ENCODE results near the gene FAM83F.

The FAM83F gene

DNA sequence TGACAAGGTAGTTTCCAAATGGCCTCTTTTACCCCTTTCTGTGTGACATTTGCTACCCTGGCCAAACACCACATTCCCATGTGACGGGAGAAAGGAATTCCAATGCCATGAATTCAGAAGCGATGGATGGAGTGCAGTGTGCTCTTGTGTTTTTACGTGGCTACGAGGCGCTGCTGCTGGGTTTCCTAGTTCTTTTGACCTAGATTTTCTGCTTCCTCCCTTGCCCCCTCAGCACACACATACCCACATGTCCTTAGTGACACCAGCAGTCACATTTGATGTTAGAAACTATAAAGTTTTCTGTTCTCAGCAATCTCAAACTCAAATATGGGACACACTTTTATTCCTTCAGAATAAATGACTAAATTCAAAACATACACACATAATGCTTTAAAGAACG lies 42.4 kb upstream of the FAM83F start:
- peaks cover 24 to 59% (median 52%) of the 10 kb centered on the region in 10 experiments for H3K4me1 ChIP-seq
- H3K9ac ChIP-seq: no peak overlapping the region
- H3K36me3 ChIP-seq: no peaks in the 10 kb centered on the region
- no peak for TF ChIP-seq Cebpa-rat (IDR thresholded peaks at IDR 0.05)
- H3K4me2 ChIP-seq: peak overlapping the region in 8 of 11 experiments; percentile 63 to 80 (median 74); a peak in 16 of 22 replicates
- peaks cover 0 to 75% (median 0%) of the 10 kb centered on the region in 11 experiments; a peak in 5 of 22 replicates for H3K27me3 ChIP-seq
- no peak overlapping the region for H3K4me3 ChIP-seq
- no peaks in the 10 kb centered on the region for H3K9me3 ChIP-seq (replicated peaks in 1 of 11)
- no peak overlapping the region for H3K27ac ChIP-seq
- H4K20me1 ChIP-seq: peaks cover 0 to 4% (median 0%) of the 10 kb centered on the region in 11 experiments; a peak in 1 of 22 replicates

DNA sequence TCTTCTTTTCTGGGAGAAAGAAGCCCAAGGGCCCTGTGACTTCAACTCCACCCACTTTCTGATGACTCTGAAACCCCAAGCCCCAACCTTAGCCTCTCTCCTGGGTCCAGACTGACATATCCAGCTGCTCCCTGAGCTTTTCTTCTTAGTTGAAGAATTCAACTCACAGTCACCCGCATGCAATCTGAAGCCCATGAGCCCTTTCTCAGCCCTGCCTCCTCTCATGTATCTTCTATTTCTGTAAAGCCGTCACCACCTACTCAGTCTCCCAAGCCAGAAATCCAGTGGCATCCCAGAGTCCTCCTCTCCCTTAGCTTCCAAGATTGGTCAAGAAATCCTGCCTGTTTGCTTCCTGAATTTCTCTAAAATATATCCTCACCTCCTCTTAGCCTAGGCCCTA lies 41.7 kb upstream of the FAM83F start:
- H3K36me3 ChIP-seq: no peaks in the 10 kb centered on the region
- peaks cover 0 to 8% (median 0%) of the 10 kb centered on the region in 11 experiments; a peak in 1 of 22 replicates for H4K20me1 ChIP-seq
- H3K4me2 ChIP-seq: peak overlapping the region in 4 of 11 experiments; percentile 8 to 80 (median 76); a peak in 5 of 22 replicates
- H3K9me3 ChIP-seq (replicated peaks in 1 of 11): no peaks in the 10 kb centered on the region
- H3K4me3 ChIP-seq: no peak overlapping the region
- no peak overlapping the region for H3K9ac ChIP-seq
- H3K27me3 ChIP-seq: peaks cover 0 to 78% (median 0%) of the 10 kb centered on the region in 11 experiments; a peak in 5 of 22 replicates
- 0 out of 22 replicates have a peak overlapping the region, but pooled peaks of 1 of the 11 experiments have one; percentile 5 for H3K27ac ChIP-seq
- peaks cover 28 to 63% (median 56%) of the 10 kb centered on the region in 10 experiments for H3K4me1 ChIP-seq
- TF ChIP-seq Cebpa-rat (IDR thresholded peaks at IDR 0.05): no peak

DNA sequence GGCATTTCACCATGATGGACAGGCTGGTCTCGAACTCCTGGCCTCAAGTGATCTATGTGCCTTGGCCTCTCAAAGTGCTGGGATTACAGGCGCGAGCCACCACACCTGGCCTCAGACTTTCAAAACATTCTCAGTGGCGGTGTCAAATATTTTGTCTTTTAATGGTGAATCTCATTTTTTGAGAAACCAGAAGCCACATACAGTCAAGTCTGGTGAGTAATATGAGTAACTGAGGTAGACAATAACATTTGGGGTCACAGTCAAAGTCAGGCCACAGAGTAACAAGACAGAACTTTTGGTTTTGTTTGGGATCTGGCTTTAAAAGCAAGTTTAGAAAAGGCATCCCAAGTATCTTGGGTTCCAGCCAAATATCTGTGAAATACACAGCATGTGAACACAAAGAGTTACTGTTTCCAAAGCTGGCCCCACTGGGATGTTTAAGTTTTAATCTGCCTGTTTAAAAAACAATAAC lies 40.1 kb upstream of the FAM83F start:
- Histone ChIP-seq H3K36me3 (no peaks in the 10 kb centered on the region), H3K4me1 (peaks cover 38 to 75% (median 66%) of the 10 kb centered on the region in 10 experiments), H3K9ac (no peak overlapping the region)

DNA sequence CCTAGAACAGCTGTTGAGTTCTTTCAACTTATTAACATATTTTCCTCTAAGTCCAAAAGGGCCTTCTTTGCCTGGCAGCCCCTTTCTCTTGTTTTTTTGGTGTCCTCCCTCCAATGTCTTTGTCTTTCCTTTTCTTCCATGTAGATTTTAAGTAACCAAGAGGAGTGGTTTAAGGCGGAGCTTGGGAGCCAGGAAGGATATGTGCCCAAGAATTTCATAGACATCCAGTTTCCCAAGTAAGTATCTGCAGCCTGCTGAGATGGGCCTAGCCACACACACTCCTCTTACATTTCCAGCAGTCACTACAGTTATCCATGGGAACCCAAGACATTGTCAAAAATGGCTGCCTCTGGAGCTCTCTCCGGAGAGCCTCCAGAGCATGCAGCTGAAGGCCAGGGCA lies 39.1 kb upstream of the FAM83F start:
- H3K27me3 ChIP-seq: peaks cover 0 to 80% (median 0%) of the 10 kb centered on the region in 11 experiments; a peak in 6 of 22 replicates
- H3K4me3 ChIP-seq: no peak overlapping the region
- 0 out of 22 replicates have a peak overlapping the region, but pooled peaks of 2 of the 11 experiments have one; percentile 73 to 81 for H3K4me2 ChIP-seq
- peaks cover 39 to 75% (median 66%) of the 10 kb centered on the region in 10 experiments for H3K4me1 ChIP-seq
- H3K27ac ChIP-seq: no peak overlapping the region
- H3K9ac ChIP-seq: no peak overlapping the region
- no peaks in the 10 kb centered on the region for H3K9me3 ChIP-seq (replicated peaks in 1 of 11)
- no peaks in the 10 kb centered on the region for H3K36me3 ChIP-seq
- H4K20me1 ChIP-seq: peaks cover 0 to 16% (median 0%) of the 10 kb centered on the region in 11 experiments; a peak in 1 of 22 replicates
- TF ChIP-seq Cebpa-rat (IDR thresholded peaks at IDR 0.05): no peak

More for the DNA sequence above, 40.1 kb upstream of the FAM83F start:
- Histone ChIP-seq H4K20me1 (peaks cover 0 to 16% (median 0%) of the 10 kb centered on the region in 11 experiments; a peak in 1 of 22 replicates), H3K4me3 (no peak overlapping the region), H3K27ac (no peak overlapping the region), H3K4me2 (no peak overlapping the region), H3K27me3 (peaks cover 0 to 80% (median 0%) of the 10 kb centered on the region in 11 experiments; a peak in 6 of 22 replicates), H3K9me3 (replicated peaks in 1 of 11) (no peaks in the 10 kb centered on the region)
- TF ChIP-seq Cebpa-rat (IDR thresholded peaks at IDR 0.05): no peak

DNA sequence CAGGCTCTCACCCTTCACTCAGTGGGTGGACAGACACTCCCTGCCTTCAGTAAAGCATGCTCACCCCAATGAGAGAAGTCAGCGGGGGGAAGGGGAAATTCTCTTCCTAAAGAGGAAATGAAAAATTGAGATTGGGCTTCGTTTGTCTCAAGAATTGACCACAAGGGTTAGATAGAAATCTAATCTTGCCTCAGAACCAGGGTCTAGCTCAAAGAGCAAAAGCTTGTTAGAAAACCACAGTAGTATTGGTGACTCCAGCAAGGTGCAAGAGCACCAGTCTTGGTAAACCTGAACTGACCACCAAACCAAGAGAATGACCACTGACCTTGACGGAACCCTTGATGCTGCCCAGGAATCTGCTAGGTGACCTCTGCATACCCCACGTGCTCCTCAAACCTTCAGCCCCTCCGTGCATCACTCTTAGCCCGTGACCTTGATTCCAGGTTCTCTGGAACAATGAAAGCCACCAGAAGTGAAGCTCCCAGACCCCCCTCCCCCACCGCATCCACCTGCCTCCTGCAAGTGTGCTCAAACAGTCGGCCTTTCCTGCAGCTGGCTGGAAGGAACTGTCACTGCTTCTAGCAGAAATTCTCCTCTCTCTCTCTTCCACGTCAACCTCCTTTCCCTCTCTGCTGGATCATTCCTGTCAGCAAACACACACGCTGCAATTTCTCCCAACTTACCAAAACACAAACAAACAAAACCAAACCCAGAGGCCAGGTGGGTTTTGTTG lies 37.7 kb upstream of the FAM83F start:
- Histone ChIP-seq H3K4me1 (peaks cover 44 to 75% (median 66%) of the 10 kb centered on the region in 10 experiments), H3K27ac (peak overlapping the region in 2 of 11 experiments; percentile 12 to 43; a peak in 1 of 22 replicates), H3K4me2 (peak overlapping the region; percentile 71 to 89 (median 80))

DNA sequence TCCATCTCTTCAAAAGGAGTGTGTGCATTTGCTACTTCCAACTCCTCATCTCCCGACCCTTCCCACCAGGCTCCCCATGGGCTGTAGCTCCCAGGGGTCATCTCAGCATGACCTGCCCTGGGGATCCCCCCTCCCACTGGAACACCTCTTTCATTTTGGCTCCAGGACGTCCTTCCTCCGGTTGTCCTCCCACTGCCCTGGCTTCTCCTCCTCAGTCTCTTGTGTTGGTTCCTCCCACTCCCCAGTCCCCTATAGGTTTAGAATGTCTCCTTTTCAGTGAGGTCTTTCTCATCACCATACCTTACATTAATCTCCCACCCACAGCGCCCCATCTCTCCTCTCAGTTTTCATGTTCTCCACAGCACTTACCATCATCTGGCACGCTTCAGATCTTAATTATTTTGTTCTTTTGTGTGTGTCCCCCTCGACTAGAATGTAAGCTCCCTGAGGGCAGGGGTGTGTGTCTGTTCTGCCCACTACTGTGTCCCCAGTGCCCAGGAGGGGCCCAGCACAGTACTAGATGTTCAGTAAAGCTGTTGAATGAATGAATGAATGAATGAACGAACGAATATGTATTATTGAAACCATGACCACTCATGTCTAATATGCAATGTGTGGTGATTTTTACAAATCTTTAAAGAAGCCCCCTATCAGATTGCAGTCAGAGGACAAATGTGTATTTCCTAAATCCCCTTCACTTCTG lies 36.6 kb upstream of the FAM83F start:
- peaks cover 0 to 7% (median 2%) of the 10 kb centered on the region in 11 experiments; a peak in 8 of 22 replicates for H3K9me3 ChIP-seq (replicated peaks in 1 of 11)
- peaks cover 53 to 76% (median 69%) of the 10 kb centered on the region in 10 experiments for H3K4me1 ChIP-seq
- peak overlapping the region in 4 of 11 experiments; percentile 37 to 60 (median 46); a peak in 4 of 22 replicates for H3K27ac ChIP-seq
- H4K20me1 ChIP-seq: peaks cover 0 to 16% (median 0%) of the 10 kb centered on the region in 11 experiments; a peak in 1 of 22 replicates
- TF ChIP-seq Cebpa-rat (IDR thresholded peaks at IDR 0.05): no peak
- H3K9ac ChIP-seq: 0 out of 22 replicates have a peak overlapping the region, but pooled peaks of 1 of the 11 experiments have one; percentile 16
- H3K27me3 ChIP-seq: peaks cover 0 to 75% (median 0%) of the 10 kb centered on the region in 11 experiments; a peak in 6 of 22 replicates
- H3K36me3 ChIP-seq: no peaks in the 10 kb centered on the region
- H3K4me2 ChIP-seq: peak overlapping the region in 10 of 11 experiments; percentile 0 to 89 (median 80); a peak in 18 of 22 replicates
- no peak overlapping the region for H3K4me3 ChIP-seq

More for the DNA sequence above, 37.7 kb upstream of the FAM83F start:
- no peak for TF ChIP-seq Cebpa-rat (IDR thresholded peaks at IDR 0.05)
- no peak overlapping the region for H3K9ac ChIP-seq
- H3K36me3 ChIP-seq: no peaks in the 10 kb centered on the region
- H3K27me3 ChIP-seq: peaks cover 0 to 80% (median 0%) of the 10 kb centered on the region in 11 experiments; a peak in 6 of 22 replicates
- H3K4me3 ChIP-seq: no peak overlapping the region
- H3K9me3 ChIP-seq (replicated peaks in 1 of 11): no peaks in the 10 kb centered on the region
- peaks cover 0 to 16% (median 0%) of the 10 kb centered on the region in 11 experiments; a peak in 1 of 22 replicates for H4K20me1 ChIP-seq

DNA sequence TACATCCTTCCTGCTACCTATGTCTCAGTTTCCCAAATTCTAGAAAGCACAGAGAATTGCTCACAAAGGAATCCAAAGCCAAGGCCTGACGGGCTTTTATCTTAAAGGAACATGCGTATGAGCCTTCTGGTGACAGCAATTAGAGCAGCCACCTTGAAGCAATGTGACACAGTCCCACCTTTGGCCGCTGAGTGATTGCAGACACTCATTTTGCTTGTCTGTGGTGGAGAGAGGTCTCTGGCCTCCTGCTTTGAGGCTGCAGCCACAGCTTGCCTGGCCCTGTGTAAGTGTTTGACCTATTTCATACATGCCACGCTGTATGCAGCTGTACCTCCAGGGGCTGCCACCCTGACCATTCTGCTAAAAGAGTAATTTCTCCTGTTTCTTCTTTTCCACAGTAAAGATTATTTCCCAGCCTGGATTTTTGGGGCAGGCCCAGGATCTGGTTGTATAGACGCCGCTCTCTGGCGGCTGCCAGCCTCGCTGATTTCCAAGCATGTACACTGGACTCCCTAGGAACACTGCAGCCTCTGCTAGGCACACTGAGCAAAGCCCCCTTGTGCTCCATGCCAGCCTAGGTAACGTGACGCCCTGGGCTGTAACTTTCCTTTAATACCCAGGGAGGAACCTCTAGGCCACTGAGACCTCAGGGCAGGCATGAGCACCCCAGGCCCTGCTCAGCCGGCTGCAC lies 35.7 kb upstream of the FAM83F start:
- peak overlapping the region; percentile 2 to 89 (median 80); a peak in 20 of 22 replicates for H3K4me2 ChIP-seq
- H3K27me3 ChIP-seq: peaks cover 0 to 69% (median 0%) of the 10 kb centered on the region in 11 experiments; a peak in 6 of 22 replicates
- H3K36me3 ChIP-seq: no peaks in the 10 kb centered on the region
- peak overlapping the region in 6 of 11 experiments; percentile 25 to 61 (median 46); a peak in 10 of 22 replicates for H3K27ac ChIP-seq
- no peak for TF ChIP-seq Cebpa-rat (IDR thresholded peaks at IDR 0.05)
- peak overlapping the region in 5 of 11 experiments; percentile 4 to 28 (median 16); a peak in 5 of 22 replicates for H3K9ac ChIP-seq
- H4K20me1 ChIP-seq: peaks cover 0 to 16% (median 0%) of the 10 kb centered on the region in 11 experiments; a peak in 1 of 22 replicates
- H3K9me3 ChIP-seq (replicated peaks in 1 of 11): peaks cover 0 to 13% (median 4%) of the 10 kb centered on the region in 11 experiments; a peak in 8 of 22 replicates
- no peak overlapping the region for H3K4me3 ChIP-seq
- peaks cover 53 to 86% (median 75%) of the 10 kb centered on the region in 10 experiments for H3K4me1 ChIP-seq
